ENCODE data around the gene CEP112. TPM values are rescaled to one million over a fixed set of nuclear protein-coding genes. Genes with fewer than 3 reads are reported as not detected.

Gene CEP112
- total and polyA plus RNA-seq, 2 of the 13 experiments (the other 11 are each of a cell fraction or from before 2014, with no cell fraction given): 1.2 to 3.4 TPM

- intact Hi-C loops (cut with micrococcal nuclease; ENCODE audit: unreplicated experiment) (loop anchor here (1.0 kb wide), 1 partner anchor 235 kb away; no protein-coding TSS in a partner anchor), in situ Hi-C loops (cut with HindIII; ENCODE audit: extremely low pct_ligation_motif_present, low pct_unique_long_range_greater_than_20kb) (no loop called here)
- peaks cover 19% of the 10 kb centered on the region for H3K4me1 ChIP-seq (ENCODE audit: insufficient read depth, low read length)
- no peaks in the 10 kb centered on the region for H3K9me3 ChIP-seq (ENCODE audit: low read length)
- H2AFZ ChIP-seq (ENCODE audit: low read length): peak overlapping the region; percentile 3
- H3K36me3 ChIP-seq (replicated peaks in 1 of 2; ENCODE audit: control insufficient read depth in 1 of 2, insufficient read depth in 2 of 2, low read length in 2 of 2): no peaks in the 10 kb centered on the region
- no peaks in the 10 kb centered on the region for H3K79me2 ChIP-seq (ENCODE audit: insufficient read depth, low read length)
- TF ChIP-seq MXD1 (CRISPR knock-in tag; IDR thresholded peaks at IDR 0.05) (no peak), AHR (CRISPR knock-in tag; IDR thresholded peaks at IDR 0.05) (no peak), ZNF326 (CRISPR knock-in tag; IDR thresholded peaks at IDR 0.05; ENCODE audit: borderline replicate concordance) (no peak)
- TF ChIP-seq, protein P1, sequence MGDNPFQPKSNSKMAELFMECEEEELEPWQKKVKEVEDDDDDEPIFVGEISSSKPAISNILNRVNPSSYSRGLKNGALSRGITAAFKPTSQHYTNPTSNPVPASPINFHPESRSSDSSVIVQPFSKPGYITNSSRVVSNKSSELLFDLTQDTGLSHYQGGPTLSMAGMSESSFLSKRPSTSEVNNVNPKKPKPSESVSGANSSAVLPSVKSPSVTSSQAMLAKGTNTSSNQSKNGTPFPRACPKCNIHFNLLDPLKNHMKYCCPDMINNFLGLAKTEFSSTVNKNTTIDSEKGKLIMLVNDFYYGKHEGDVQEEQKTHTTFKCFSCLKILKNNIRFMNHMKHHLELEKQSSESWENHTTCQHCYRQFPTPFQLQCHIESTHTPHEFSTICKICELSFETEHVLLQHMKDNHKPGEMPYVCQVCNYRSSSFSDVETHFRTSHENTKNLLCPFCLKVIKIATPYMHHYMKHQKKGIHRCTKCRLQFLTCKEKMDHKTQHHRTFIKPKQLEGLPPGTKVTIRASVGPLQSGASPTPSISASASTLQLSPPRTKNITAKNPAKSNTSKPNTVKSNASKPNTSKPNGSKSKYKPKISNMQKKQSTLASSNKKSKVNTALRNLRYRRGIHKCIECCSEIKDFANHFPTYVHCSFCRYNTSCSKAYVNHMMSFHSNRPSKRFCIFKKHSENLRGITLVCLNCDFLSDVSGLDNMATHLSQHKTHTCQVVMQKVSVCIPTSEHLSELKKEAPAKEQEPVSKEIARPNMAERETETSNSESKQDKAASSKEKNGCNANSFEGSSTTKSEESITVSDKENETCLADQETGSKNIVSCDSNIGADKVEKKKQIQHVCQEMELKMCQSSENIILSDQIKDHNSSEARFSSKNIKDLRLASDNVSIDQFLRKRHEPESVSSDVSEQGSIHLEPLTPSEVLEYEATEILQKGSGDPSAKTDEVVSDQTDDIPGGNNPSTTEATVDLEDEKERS (CRISPR knock-in tag; IDR thresholded peaks at IDR 0.05): no peak
- no peaks in the 10 kb centered on the region for H3K27me3 ChIP-seq (ENCODE audit: control insufficient read depth in 1 of 2, insufficient read depth in 2 of 2, low read length in 2 of 2)
- FAIRE-seq: no peak
- H3K4me3 ChIP-seq (replicated peaks in 1 of 3; ENCODE audit: insufficient read depth in 1 of 3, low read depth in 2 of 3, low read length in 3 of 3): no peak overlapping the region
- no peaks in the 10 kb centered on the region for H4K20me1 ChIP-seq (ENCODE audit: insufficient read depth, low read length)
- CTCF ChIA-PET (ENCODE audit: low intra/inter-chr PET ratio, low total read pairs): no interaction called here
- no peak overlapping the region for H3K9ac ChIP-seq (ENCODE audit: insufficient read depth, low read depth, low read length)
- H3K27ac ChIP-seq (ENCODE audit: extremely low read length, insufficient read depth, low read length): no peak overlapping the region
- no peak for ATAC-seq
- H3K4me2 ChIP-seq (ENCODE audit: low read depth, low read length): no peak overlapping the region
- no TSS peak for BruUV-seq (replicated peaks)
- DNase-seq (ENCODE audit: low spot score): no peak
- POLR2A ChIA-PET: no interaction called here
- WGBS (ENCODE audit: low lambda C conversion rate): 54% methylated on average over 3 of the region's 3 CpGs
These were observed 473.3 kb downstream of the CEP112 start for GRCh38 chr17:65718601-65719000.

Measured in HepG2 (cell line).